NCI-H69 (cell line): ENCODE measurements around the gene LMAN1L.
A peak's percentile ranks its signal among the peaks of the same experiment; 100 is the strongest.
"Not testable (repeated sequence)": the region's sequence is repeated elsewhere in the genome, so short reads cannot be mapped to it uniquely, and the experiment has no call there.

Source experiments
- DNase-seq: peaks from one replicate; lab custom pipeline; 2025; lab: John Stamatoyannopoulos, UW

Gene LMAN1L

DNA sequence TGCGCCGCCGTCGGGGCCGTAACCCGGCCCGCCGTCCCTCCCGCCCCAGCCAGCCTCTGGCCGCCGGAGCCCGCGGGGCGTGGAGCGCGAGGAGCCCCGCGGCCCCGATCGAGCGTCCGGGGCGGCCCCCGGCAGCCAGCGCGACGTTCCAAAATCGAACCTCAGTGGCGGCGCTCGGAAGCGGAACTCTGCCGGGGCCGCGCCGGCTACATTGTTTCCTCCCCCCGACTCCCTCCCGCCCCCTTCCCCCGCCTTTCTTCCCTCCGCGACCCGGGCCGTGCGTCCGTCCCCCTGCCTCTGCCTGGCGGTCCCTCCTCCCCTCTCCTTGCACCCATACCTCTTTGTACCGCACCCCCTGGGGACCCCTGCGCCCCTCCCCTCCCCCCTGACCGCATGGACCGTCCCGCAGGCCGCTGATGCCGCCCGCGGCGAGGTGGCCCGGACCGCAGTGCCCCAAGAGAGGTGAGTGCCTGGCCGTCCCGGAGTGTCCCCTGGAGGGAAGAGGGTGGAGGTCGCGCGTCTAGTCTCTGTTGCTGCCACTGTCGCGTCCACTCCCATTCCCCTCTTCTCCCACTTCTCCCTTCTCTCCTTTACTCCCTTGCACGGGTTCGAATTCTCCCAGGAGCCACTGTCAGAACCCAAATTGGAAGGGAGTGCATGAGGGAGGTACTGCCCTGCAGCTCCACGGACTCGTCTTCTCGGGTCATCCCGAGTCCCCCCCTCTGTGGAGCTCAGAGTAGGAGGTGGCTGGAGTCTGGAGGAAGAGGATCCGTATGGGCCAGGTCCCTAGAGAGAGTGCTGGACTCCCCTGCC is 30.2 kb upstream of the LMAN1L start:
- peak; percentile 41 for DNase-seq

DNA sequence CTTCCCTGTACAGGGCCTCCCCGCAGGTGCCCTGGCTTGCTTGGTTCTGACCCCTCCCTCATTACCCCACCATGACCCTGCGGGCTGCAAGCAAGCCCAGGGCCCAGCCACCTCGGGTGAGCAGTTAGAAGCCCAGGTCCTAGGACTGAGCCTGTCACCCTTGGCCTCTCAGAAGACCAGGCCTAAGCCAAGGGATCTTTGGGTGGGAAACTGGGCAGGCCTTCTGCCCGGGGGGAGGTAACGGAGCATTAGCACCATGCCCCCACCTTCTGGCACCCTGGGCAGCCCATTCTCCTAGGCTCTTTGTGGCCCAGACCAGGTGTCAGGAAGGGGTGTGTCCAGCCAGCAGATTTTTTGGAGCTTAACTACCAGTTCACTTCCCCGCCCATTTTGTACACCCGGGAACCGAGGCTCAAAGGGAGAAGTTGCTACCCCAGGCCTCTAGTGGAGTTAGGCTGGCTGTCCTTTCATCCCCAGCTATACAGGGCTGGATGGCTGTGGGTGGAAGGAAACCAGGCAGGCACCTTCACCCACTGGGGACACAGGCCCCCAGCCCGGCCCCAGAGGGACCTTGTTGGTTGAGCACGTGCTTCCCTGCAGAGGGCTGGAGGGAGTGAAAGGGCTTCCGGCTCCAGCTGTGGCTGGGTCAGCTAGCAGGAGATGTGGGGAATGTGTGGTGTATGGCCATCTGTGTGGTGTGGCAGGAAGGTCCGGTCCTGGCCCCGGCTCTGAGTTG is 29.4 kb upstream of the LMAN1L start:
- peak; percentile 50 for DNase-seq

- no peak for DNase-seq
Measured at GRCh38 chr15:74783808-74784175, 28.8 kb upstream of the LMAN1L start.

- no peak for DNase-seq
Measured at GRCh38 chr15:74784426-74785193, 28.0 kb upstream of the LMAN1L start.

GRCh38 chr15:74785194-74786032 is 27.2 kb upstream of the LMAN1L start:
- no peak for DNase-seq

- not testable (repeated sequence) for DNase-seq
Measured at GRCh38 chr15:74786081-74786480, 26.6 kb upstream of the LMAN1L start.

DNA sequence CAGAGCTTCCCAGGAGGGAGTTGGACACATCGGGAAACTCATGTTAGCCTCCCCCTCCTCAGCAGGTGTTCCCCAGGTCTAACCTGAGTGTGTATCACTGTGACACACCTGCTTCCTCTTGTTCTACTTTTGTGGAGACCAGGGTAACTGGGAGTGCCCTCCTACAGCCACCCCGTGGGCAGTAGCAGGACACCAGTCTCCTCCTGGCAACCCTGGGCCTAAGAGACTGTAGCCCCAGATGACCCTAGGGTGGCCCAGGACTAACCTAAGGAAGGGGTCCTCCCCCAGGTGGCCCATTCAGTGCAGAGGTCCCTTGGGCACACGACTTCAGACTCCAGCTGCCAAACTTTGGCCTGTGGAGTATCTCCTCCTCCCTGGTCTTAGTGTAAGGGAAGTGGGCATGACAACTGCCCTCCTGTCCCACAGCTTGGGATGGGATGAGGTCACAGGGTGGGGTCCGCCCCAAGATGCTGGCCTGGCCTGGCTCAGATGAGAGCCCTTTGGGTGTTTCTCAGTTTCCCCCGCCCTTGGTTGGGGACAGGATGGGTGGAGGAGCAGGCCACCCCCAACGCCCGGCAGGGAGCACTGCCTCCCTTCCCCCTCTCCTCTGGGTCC is 26.0 kb upstream of the LMAN1L start:
- DNase-seq = no peak

GRCh38 chr15:74787251-74788041 is 25.2 kb upstream of the LMAN1L start:
- peak; percentile 39 for DNase-seq

DNA sequence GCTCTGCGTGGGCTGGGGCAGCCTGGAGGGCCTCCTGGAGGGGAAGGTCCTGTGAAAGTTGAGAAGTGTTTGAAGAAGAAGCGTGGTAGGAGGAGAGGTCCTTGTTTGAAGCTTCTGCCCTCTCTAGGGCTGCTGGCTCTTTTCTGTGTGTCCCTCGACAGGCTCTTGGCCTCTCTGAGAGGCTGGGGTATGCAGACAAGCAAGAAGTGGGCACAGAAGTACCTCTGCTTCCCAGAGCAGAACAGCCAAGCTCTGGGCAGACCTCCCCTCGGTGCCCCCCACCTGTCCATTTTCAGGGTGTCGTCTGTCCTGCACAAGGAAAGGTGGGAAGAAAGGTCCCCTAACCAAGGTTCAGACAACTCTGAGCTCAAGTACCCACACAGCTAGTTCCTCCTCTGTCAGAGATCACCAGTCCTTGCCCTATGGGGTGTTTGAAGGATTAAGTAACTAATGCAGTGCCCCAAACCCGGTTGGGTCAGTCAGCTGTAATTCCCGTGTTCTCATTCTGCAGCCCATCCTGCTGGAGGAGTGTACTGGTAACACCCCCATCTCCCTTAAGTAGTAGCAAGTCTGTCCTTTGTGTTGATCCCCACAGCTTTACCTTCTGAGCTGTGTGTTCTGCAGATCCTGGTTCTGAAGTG is 24.5 kb upstream of the LMAN1L start:
- no peak for DNase-seq

DNA sequence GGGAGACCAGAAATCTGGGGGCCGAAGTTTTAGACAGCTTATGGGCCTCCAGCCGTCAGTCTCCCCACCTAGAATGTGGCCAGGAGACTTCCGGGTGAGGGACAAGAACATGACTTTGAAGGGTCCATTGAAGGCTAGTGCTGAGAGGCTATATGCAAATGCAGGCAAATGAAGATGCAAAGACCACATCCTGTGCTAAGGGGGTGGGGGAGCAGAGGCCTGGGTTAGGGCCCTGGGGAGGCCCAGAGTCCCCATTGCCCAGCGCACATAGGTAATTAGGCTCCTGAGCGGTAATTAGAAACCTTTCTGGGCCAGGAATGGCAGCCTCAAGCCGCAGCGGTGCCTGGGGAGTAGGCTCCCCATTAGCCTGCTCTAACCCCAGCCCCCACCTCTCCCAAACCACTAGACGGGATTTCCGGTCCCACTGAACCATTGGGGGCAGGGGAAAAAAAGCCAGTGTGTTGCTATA is 23.9 kb upstream of the LMAN1L start:
- DNase-seq = peak; percentile 16

- no peak for DNase-seq
Measured at GRCh38 chr15:74789171-74789631, 23.4 kb upstream of the LMAN1L start.

DNA sequence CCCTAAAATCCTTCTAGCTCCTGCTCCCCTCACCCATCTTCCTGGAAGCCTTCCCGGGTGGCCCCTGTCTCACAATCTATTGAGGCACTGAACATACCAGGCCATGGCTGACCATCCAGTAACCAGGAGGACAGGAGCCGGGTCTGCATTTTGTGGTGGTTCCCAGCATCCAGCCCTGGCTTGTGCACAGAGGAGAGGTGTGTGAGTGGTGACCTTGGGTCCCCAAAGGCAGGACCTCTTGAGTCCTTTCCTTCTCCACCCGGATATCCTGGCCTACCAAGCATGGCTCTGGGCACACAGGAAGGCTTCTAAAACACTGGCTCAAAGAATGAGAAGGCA is 22.9 kb upstream of the LMAN1L start:
- no peak for DNase-seq

GRCh38 chr15:74790080-74790916 is 22.3 kb upstream of the LMAN1L start:
- DNase-seq = no peak

DNA sequence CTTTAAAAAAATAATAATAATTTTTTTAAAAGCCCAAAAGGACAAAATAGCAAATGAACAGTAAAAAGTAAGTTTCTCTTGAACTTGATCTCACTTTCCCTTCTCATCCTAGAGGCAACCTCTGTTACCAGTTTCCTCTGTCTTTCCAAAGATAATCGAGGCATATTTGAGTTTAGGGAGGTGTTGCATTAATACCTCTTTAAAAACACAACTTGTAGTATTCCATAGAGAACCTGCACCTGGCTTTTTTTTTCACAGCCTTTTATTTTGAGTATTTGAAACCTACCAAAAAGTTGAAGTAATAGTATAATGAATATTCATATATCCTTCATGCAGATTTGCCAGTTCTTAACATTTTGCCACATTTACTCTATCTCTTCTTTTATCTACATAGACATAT is 21.6 kb upstream of the LMAN1L start:
- no peak for DNase-seq

GRCh38 chr15:74791667-74792066 is 21.0 kb upstream of the LMAN1L start:
- DNase-seq = no peak

- no peak for DNase-seq
Measured at GRCh38 chr15:74792227-74793016, 20.2 kb upstream of the LMAN1L start.

- peak; percentile 70 for DNase-seq
Measured at GRCh38 chr15:74793135-74794028, 19.3 kb upstream of the LMAN1L start.
